Activated naive CD8-positive, alpha-beta T cell treated with anti-CD3 and anti-CD28 coated beads, Interleukin-2, amount 10 ng/mL, durations not matched to agents 7 days and 5 days (primary cell): ENCODE results near the gene SLC6A19. TPM values are rescaled to one million over a fixed set of nuclear protein-coding genes. Genes with fewer than 3 reads are reported as not detected.
A peak's percentile ranks its signal among the peaks of the same experiment; 100 is the strongest.

Source experiments
- ATAC-seq: fragments of 150-1000 bp; cut with Tn5 transposase; one replicate; pipeline ENCODE4 v1.10.0; 2021; ENCODE audit warnings: low read depth, moderate library complexity
- POLR2A ChIA-PET: fragments of 350-600 bp; sonication (Branson Sonifier 250); formaldehyde crosslinking; loops from one replicate; lab custom pipeline; 2021; ENCODE audit warnings: antibody characterized with exemption; lab: Charles Lee
- DNase-seq: peaks from one replicate; pipeline ENCODE4 v3.0.0; 2021
- H3K27ac Mint-ChIP-seq: one replicate; pipeline ENCODE4 v1.8.0; 2022; ENCODE audit warnings: mild to moderate bottlenecking, mixed read lengths
- H3K27me3 Mint-ChIP-seq: one replicate; pipeline ENCODE4 v1.8.0; 2022; ENCODE audit warnings: mild to moderate bottlenecking, moderate library complexity, mixed read lengths
- H3K36me3 Mint-ChIP-seq: one replicate; pipeline ENCODE4 v1.8.0; 2021; ENCODE audit warnings: mild to moderate bottlenecking, mixed read lengths
- H3K4me1 Mint-ChIP-seq: one replicate; pipeline ENCODE4 v1.8.0; 2021; ENCODE audit warnings: mixed read lengths
- H3K4me3 Mint-ChIP-seq: one replicate; pipeline ENCODE4 v1.8.0; 2022; ENCODE audit warnings: mild to moderate bottlenecking, moderate library complexity, mixed read lengths
- H3K9me3 Mint-ChIP-seq: one replicate; pipeline ENCODE4 v1.8.0; 2021; ENCODE audit warnings: mixed read lengths
- total RNA-seq, 2 experiments: library from RNA; stranded (reverse); gene quantifications; one replicate each; pipeline ENCODE4 v1.2.3, GENCODE V29; 2021

The SLC6A19 gene
- total RNA-seq, 2 experiments from 2014 or later: not detected

DNA sequence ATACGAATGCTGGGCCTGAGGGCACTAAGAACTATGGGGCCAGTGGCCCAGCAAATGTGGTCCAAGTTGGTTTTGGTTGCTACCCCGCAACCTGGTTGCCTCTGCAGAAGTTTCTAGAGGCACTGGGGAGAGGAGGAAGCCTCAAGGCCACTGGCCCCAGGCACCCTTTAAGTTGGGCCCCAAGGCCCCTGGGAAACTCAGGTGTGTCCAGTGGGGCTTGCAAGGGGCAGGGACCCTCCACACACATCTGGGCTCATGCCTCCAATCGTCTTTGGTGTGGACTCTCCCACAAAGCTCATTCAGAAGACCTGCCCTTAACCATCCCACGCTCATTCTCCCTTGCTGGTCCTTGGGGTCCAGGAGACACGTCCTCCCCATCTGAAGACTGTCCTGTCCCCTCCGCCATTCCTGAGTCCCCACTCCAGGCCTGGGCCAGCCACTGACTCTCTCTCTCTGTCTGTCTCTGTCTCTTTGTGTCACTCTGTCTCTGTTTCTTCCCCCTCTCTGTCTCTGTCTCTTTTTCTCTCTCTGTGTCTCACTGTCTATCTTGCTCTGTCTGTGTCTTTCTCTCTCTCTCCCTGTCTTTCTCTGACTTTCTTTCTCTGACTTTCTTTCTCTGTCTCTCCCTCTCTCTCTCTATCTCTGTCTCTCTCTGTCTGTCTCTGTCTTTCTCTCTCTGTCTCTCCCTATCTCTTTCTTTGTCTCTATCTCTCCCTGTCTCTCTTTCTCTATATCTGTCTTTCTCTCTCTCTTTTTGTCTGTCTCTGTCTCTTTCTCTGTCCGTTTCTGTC, 3.3 kb upstream of the SLC6A19 start:
- Mint-ChIP-seq H3K9me3 (no peaks in the 10 kb centered on the region), H3K27ac (no peak overlapping the region), H3K4me3 (no peak overlapping the region), H3K36me3 (no peaks in the 10 kb centered on the region), H3K4me1 (no peaks in the 10 kb centered on the region), H3K27me3 (no peaks in the 10 kb centered on the region)
- DNase-seq (peak; percentile 23), ATAC-seq (no peak)
- POLR2A ChIA-PET: no interaction called here

DNA sequence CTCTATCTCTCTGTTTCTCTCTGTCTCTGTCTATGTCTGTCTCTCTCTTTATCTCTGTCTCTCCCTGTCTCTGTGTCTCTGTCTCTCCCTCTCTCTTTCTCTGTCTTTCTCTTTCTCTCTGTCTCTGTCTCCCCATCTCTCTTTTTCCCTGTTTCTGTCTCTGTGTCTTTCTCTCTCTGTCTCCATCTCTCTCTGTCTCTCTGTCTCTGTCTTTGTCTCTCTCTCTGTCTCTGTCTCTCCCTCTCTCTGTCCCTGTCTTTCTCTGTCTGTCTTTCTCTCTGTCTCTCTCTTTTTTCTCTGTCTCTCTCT, 2.1 kb upstream of the SLC6A19 start:
- no peaks in the 10 kb centered on the region for H3K36me3 Mint-ChIP-seq
- no peaks in the 10 kb centered on the region for H3K4me1 Mint-ChIP-seq
- POLR2A ChIA-PET: no interaction called here
- H3K9me3 Mint-ChIP-seq: no peaks in the 10 kb centered on the region
- ATAC-seq: no peak
- no peak for DNase-seq
- H3K27ac Mint-ChIP-seq: no peak overlapping the region
- no peaks in the 10 kb centered on the region for H3K27me3 Mint-ChIP-seq
- no peak overlapping the region for H3K4me3 Mint-ChIP-seq

DNA sequence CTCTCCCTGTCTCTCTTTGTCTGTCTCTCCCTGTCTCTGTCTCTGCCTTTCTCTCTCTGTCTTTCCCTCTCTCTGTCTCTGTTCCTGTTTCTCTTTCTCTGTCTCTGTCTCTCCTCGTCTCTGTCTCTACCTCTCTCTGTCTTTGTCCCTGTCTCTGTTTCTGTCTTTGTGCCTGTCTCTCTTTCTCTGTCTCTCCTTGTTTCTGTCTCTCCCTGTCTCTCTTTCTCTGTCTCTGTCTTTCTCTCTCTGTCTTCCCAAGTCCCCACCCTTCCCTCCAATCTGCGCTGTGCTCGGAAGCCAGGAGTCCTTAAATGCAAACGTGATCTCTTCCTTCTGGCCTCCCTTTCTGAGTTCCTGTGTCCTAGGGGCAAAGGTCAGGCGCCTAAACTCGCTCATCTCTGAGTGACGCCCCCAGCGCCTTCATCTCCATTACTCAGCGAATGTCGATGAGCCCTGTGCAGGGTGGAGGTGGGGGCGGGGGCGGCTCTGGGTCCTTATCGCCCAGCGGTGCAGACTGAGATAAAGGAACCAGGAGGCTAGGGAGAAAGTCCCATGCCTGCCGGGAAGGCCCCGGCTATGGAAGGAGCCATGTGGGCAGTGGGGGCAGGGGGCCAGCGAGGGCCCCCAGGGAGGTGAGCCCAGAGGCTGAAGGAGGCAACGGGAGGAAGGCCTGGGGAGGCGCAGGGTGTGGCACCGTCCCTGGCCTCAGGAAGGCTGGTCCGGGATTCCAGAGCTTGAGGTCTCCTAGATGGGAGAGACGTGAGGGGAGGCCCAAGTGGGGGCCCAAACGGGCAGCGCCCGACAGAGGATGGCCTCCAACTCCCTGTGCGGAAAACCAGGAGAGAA, 1.5 kb upstream of the SLC6A19 start:
- no peak for ATAC-seq
- no peaks in the 10 kb centered on the region for H3K36me3 Mint-ChIP-seq
- no peaks in the 10 kb centered on the region for H3K9me3 Mint-ChIP-seq
- no peaks in the 10 kb centered on the region for H3K4me1 Mint-ChIP-seq
- H3K4me3 Mint-ChIP-seq: no peak overlapping the region
- no peak overlapping the region for H3K27ac Mint-ChIP-seq
- peak; percentile 28 for DNase-seq
- POLR2A ChIA-PET: no interaction called here
- peaks cover under 1% of the 10 kb centered on the region for H3K27me3 Mint-ChIP-seq

DNA sequence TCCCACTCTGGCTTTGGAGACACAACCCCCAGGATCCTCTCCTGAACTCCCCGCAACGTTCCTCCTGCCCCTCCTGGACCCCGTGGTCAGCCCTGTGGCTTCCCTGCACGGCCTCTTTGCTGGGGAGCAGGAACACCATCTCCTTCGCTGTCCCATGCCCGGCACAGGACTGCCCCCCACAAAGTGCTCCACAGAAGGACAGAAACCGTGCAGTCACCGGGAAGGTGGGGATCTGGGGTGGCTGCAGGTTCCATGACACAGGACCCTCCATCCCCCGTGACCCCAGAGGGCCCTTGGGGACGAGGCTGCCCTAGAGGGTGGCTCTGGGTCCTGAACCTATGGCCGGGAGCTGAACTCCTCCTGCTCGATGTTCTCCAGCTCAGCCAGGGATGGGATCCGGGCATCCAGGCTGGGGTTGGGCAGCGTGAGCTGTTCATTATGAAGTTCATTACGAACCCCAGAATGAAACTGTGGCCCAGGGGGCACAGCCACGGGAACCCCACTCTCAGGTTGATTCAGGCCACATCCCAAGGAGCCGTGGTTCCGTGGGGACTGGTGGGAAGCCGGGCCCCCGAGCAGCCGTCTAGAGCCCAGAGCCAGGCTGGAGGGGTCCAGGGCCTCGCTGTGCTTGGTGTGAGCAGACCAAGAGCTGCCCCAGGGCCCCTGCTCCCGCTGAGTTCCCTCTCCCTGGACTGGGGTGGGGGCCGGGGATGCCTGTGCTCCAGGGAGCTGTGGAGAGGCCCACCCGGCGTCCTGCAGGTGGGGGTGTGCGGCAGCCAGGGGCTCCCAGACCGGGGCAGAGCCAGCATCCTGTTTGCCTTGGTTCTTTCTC, 684 bp upstream of the SLC6A19 start:
- Mint-ChIP-seq H3K4me3 (no peak overlapping the region), H3K9me3 (no peaks in the 10 kb centered on the region), H3K27ac (no peak overlapping the region), H3K36me3 (no peaks in the 10 kb centered on the region), H3K4me1 (no peaks in the 10 kb centered on the region), H3K27me3 (peaks cover 6% of the 10 kb centered on the region)
- ATAC-seq (no peak), DNase-seq (peak; percentile 25)
- POLR2A ChIA-PET: no interaction called here

DNA sequence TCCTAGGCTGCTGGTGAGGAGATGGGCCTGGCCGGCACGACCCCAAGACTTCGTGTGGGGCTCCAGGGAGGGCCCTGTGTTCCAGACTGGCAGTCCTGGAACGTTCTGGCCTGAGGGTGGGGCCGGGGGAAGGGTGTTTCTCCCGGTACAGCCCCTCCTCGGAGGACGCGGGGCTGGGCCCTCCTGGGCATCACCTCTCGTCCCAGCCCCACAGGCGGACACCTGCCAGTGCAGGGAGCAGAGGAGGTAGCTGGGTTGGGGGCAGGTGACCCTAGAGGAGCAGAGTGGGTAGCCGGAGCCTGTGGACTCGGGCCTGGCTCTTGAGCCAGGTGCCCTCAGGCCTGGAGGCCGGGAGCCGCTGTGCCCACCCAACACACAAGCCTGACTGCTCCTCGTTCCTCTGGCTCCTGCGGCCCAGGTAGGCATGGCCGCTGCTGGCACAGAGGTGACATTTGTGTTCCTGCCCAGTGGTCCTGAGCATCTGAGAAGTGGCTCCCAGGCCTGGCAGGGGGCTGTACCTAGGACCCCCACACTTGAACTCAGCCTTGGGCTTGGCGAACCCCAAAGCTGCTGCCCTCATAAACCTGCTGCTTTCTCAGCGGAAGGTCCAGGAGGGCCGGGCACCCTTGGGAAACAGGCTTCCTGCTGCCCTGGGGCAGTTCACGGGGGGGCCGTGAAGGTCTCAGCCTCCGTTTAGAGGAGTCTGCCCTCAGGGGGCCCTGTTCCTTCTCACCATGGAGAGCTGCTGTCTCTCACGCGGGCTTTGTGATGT, 817 bp downstream of the SLC6A19 start:
- Mint-ChIP-seq H3K27me3 (peaks cover 6% of the 10 kb centered on the region), H3K4me1 (no peaks in the 10 kb centered on the region), H3K9me3 (no peaks in the 10 kb centered on the region), H3K4me3 (no peak overlapping the region), H3K27ac (no peak overlapping the region), H3K36me3 (no peaks in the 10 kb centered on the region)
- no peak for ATAC-seq
- POLR2A ChIA-PET: no interaction called here
- peak; percentile 23 for DNase-seq

DNA sequence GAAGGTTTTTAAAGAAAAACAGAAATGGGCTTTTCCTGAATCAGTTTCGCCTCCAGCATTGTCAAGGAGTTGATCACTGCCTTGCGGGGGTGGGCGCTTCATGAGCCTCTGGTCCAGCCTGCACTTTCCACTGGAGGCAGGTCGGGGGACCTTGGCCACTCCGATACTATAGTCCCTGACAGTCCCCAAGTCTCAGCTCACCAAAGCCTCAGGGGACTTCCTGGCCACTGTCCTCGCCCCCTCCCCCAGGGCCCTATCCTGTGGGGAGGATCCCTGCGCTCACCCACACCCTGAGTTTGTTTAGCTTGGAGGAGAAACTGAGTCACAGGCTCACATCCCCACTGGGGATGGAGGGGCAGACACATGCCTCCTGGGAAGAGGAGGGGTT, 1.4 kb downstream of the SLC6A19 start:
- POLR2A ChIA-PET: no interaction called here
- Mint-ChIP-seq H3K27ac (no peak overlapping the region), H3K36me3 (no peaks in the 10 kb centered on the region), H3K4me1 (no peaks in the 10 kb centered on the region), H3K9me3 (no peaks in the 10 kb centered on the region), H3K27me3 (peaks cover 6% of the 10 kb centered on the region), H3K4me3 (no peak overlapping the region)
- peak; percentile 17 for DNase-seq
- no peak for ATAC-seq

DNA sequence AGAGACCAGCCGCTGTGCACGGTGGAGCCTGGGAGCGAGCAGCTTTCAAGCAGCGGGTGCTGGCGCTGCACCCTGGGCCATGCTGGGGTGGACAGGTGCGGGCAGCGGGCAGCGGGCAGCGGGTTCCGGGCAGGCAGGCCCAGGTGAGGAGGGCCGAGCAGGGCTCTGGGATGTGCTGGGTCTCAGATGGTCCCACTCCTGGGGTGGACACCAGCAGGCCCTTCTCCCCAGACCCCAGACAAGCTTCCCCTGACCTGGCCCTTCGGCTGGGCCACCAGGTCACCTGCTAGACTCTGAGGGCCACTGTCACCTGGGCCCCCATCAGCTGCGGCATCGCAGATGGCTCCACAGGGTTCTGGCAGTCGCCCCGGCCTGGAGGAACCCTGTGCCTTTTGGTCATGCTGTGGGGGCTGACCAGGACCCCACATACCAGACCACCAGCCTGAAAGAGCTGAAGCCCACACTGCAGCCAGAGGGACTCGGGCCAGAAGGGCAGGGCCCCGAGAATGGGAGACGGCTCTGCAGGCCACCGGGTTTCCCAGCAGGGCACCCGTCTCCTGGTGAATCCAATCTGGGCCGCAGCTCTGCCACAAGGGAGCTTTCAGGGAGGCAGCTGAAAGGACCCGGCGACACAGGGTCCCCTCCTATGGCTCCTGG, 2.0 kb downstream of the SLC6A19 start:
- Mint-ChIP-seq H3K27ac (no peak overlapping the region), H3K9me3 (no peaks in the 10 kb centered on the region), H3K4me1 (no peaks in the 10 kb centered on the region), H3K4me3 (no peak overlapping the region), H3K27me3 (peaks cover 6% of the 10 kb centered on the region), H3K36me3 (no peaks in the 10 kb centered on the region)
- ATAC-seq (no peak), DNase-seq (peak; percentile 25)
- POLR2A ChIA-PET: no interaction called here

DNA sequence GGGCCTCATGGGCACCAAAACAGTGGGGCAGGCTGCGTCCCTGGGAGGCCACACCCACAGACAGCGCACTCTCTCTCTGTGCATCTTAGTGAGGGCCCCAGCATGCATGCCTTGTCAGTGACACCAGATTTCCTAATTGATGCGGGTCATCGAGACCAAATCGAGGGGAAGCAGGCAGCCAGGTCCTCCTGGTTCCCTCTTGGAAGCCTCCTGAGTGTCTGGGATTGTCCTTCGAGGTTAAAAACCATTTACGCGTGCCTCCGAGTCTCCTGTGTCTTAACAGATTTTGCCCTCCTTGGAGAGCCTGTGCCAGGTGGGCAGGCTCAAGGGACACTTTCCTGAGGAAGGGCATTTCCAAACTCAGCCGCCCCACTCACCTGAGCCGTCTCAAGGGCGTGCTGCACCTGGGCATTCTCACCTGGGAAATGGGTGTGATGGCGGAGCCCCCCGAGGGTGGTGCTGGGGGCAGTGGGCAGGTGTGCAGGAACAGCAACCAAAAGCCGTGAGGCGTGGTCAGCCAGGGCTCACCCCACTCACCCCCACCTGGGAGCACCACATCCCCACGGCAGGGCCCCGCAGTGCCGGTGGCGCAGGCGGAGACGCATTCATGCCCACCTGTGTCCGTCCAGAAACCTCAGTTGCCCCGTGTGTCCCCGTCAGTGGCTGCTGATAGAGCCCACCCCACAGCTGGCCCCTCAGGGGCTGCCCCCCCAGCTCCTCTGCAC, 2.7 kb downstream of the SLC6A19 start:
- no peaks in the 10 kb centered on the region for H3K4me1 Mint-ChIP-seq
- no peak for DNase-seq
- no peak overlapping the region for H3K27ac Mint-ChIP-seq
- no peak overlapping the region for H3K4me3 Mint-ChIP-seq
- H3K36me3 Mint-ChIP-seq: no peaks in the 10 kb centered on the region
- peaks cover 6% of the 10 kb centered on the region for H3K27me3 Mint-ChIP-seq
- ATAC-seq: no peak
- POLR2A ChIA-PET: no interaction called here
- H3K9me3 Mint-ChIP-seq: no peaks in the 10 kb centered on the region

DNA sequence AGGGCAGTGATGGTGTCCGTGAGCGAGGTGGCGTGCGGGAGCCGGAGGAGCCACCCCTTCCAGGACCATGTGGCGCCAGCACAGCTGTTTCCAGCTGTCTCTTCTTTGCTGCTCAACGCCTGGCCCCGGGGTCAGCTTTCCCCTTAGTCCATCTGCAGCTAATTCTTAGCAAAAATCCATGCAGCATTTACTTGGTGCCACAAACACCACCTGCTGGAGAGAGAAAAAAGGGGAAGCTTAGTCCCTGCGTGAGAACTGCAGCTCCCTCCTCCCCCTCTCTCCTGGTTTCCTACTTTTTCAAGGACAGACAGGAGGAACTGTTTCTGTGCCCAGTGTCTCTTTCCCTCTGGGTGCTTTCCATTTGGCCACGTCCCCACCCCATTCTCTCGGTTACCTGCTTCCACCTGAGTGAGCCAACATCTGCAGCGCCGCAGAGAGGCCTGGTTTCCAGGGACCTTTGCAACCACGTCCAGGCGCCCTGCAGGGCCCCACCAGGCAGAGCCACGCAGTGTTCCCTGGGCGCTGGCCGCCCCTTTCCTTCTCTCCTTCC, 3.4 kb downstream of the SLC6A19 start:
- ATAC-seq (no peak), DNase-seq (no peak)
- POLR2A ChIA-PET: no interaction called here
- no peaks in the 10 kb centered on the region for H3K36me3 Mint-ChIP-seq
- H3K4me3 Mint-ChIP-seq: no peak overlapping the region
- no peaks in the 10 kb centered on the region for H3K4me1 Mint-ChIP-seq
- H3K9me3 Mint-ChIP-seq: no peaks in the 10 kb centered on the region
- no peak overlapping the region for H3K27ac Mint-ChIP-seq
- H3K27me3 Mint-ChIP-seq: peaks cover 6% of the 10 kb centered on the region

DNA sequence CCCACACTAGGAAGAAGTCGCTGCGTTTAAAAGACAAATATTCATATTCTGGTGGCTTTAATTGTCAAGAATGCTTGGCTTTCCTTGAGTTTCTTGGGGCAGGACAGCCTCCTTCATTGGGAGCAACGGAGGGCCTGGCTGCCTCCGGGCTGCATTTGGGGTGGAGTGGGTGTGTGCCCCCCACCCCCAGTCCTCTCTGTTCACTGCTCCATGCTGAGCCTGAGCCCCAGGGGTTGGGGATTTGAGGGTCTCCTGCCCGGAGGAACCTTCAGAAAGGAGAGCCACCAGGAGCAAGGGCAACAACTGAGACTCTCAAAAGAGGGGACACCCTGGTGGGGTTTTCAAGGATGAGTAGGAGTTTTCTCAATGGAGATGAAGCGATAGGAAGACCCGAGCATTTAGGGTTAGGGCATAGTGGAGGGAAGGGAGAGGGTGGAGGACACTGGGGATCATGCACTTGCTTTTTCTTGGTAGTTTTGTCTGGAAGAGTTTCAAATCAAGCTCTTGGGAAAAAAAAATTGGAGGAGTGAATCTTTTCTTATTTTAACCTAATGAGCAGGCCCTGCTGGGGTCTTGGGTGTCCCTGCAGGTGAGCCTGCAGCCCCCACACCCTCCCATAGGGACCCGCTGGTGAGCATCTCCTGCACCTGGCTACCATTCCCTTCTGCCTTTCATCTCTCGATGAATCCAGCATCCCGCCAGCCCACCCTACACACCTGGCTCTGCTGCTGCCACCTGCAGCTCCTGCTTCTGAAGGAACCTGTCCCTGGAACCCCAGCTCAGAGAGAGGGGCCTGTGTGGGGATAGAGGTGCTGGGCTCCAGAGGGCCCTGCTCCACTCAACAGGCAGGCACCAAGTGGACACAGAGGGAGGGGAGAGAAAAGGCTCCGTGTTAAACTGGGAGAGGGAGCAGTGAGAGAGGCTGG, 4.1 kb downstream of the SLC6A19 start:
- Mint-ChIP-seq H3K9me3 (no peaks in the 10 kb centered on the region), H3K4me1 (no peaks in the 10 kb centered on the region), H3K36me3 (no peaks in the 10 kb centered on the region), H3K27me3 (peaks cover 6% of the 10 kb centered on the region), H3K27ac (no peak overlapping the region), H3K4me3 (no peak overlapping the region)
- DNase-seq: no peak
- ATAC-seq: no peak
- POLR2A ChIA-PET: no interaction called here
